OCI-LY1 (cell line): ENCODE measurements around the gene TPBGL.

Experiments
- EZH2 ChIP-seq: fragments of 200-600 bp; sonication (generic), shearing (Covaris generic); IDR thresholded peaks from 2 replicates; pipeline ENCODE4 v1.8.0; 2017; ENCODE audit warnings: borderline replicate concordance, mixed run types, mild to moderate bottlenecking, antibody characterized with exemption, low read length, moderate library complexity, mixed read lengths
- TF ChIP-seq, protein P1 (sequence below): fragments of 200-600 bp; sonication (generic), shearing (Covaris generic); IDR thresholded peaks from 2 replicates; pipeline ENCODE4 v1.5.1; 2017; ENCODE audit warnings: mild to moderate bottlenecking, antibody characterized with exemption, low read length, moderate library complexity, mixed read lengths

DNA sequence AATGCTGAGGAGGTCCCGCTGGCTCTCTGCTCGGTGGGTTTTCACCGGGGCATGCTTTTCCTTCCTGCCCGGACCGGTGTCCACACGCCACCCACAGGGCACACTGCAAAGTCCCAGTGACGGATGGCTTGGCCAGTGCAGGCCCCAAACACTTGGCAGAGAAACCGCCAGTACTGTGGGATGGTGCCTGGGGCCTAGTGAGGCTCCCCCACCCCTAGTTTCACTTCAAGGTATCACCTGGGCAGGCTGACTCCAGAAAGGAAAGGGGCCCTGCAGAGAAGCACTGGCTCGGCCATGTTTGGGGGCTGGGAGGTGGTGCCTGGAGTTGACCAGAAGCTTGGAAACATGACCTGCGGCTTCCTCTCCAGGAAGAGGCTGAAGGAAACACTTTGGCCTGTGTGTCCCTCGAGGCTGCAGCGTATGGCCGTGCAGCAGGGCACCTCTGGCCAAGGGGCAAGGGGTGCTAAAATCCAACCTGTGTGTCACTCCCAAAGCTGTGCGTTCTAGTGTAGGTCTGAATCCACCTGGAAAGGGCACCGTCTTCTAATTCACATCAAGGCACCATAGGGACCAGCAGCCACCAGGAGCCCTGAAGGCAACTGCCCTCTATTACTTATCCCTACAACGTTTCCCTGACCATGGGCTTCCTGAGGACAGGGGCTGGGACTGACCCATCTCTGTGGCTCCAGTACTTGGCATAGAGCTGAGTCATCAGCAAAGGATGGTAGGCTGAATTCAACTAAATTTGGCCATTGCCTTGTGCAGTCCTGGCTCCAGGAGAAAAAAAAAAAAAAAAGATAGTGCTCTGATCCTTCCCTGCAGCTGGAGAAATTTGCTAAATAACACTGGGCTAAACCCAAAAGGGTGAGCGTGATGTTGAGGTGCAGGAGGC, 22.6 kb downstream of the TPBGL start:
- TF ChIP-seq, protein P1, sequence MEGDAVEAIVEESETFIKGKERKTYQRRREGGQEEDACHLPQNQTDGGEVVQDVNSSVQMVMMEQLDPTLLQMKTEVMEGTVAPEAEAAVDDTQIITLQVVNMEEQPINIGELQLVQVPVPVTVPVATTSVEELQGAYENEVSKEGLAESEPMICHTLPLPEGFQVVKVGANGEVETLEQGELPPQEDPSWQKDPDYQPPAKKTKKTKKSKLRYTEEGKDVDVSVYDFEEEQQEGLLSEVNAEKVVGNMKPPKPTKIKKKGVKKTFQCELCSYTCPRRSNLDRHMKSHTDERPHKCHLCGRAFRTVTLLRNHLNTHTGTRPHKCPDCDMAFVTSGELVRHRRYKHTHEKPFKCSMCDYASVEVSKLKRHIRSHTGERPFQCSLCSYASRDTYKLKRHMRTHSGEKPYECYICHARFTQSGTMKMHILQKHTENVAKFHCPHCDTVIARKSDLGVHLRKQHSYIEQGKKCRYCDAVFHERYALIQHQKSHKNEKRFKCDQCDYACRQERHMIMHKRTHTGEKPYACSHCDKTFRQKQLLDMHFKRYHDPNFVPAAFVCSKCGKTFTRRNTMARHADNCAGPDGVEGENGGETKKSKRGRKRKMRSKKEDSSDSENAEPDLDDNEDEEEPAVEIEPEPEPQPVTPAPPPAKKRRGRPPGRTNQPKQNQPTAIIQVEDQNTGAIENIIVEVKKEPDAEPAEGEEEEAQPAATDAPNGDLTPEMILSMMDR = no peak
- no peak for TF ChIP-seq EZH2
